Measurements from ENCODE around the gene ST6GALNAC3.

Gene ST6GALNAC3

GRCh38 chr1:76430531-76430930 is 356.0 kb downstream of the ST6GALNAC3 start:
- no peak for DNase-seq (ENCODE audit: low read depth)

- no peak for DNase-seq (ENCODE audit: low read depth)
These were observed 359.0 kb downstream of the ST6GALNAC3 start for GRCh38 chr1:76433526-76433925.

- DNase-seq (ENCODE audit: low read depth) = no peak
These were observed 368.7 kb downstream of the ST6GALNAC3 start for GRCh38 chr1:76443217-76443616.

GRCh38 chr1:76444773-76445172 is 370.2 kb downstream of the ST6GALNAC3 start:
- no peak for DNase-seq (ENCODE audit: low read depth)

- DNase-seq (ENCODE audit: low read depth) = no peak
These were observed 375.7 kb downstream of the ST6GALNAC3 start for GRCh38 chr1:76450229-76450628.

GRCh38 chr1:76463278-76463677 is 388.7 kb downstream of the ST6GALNAC3 start:
- DNase-seq (ENCODE audit: low read depth) = no peak

- no peak for DNase-seq (ENCODE audit: low read depth)
These were observed 389.3 kb downstream of the ST6GALNAC3 start for GRCh38 chr1:76463849-76464248.

GRCh38 chr1:76465030-76465429 is 390.5 kb downstream of the ST6GALNAC3 start:
- no peak for DNase-seq (ENCODE audit: low read depth)

- no peak for DNase-seq (ENCODE audit: low read depth)
These were observed 395.6 kb downstream of the ST6GALNAC3 start for GRCh38 chr1:76470166-76470565.

- no peak for DNase-seq (ENCODE audit: low read depth)
These were observed 397.0 kb downstream of the ST6GALNAC3 start for GRCh38 chr1:76471536-76471935.

- no peak for DNase-seq (ENCODE audit: low read depth)
These were observed 399.0 kb downstream of the ST6GALNAC3 start for GRCh38 chr1:76473591-76473990.

GRCh38 chr1:76474922-76475321 is 400.4 kb downstream of the ST6GALNAC3 start:
- DNase-seq (ENCODE audit: low read depth) = no peak

- DNase-seq (ENCODE audit: low read depth) = no peak
These were observed 402.6 kb downstream of the ST6GALNAC3 start for GRCh38 chr1:76477156-76477555.

GRCh38 chr1:76480827-76481226 is 406.3 kb downstream of the ST6GALNAC3 start:
- DNase-seq (ENCODE audit: low read depth) = no peak

- no peak for DNase-seq (ENCODE audit: low read depth)
These were observed 407.1 kb downstream of the ST6GALNAC3 start for GRCh38 chr1:76481672-76482071.

- DNase-seq (ENCODE audit: low read depth) = no peak
These were observed 407.7 kb downstream of the ST6GALNAC3 start for GRCh38 chr1:76482272-76482671.

- no peak for DNase-seq (ENCODE audit: low read depth)
These were observed 417.2 kb downstream of the ST6GALNAC3 start for GRCh38 chr1:76491737-76492136.

GRCh38 chr1:76492752-76493430 is 418.3 kb downstream of the ST6GALNAC3 start:
- no peak for DNase-seq (ENCODE audit: low read depth)

GRCh38 chr1:76494807-76495206 is 420.3 kb downstream of the ST6GALNAC3 start:
- DNase-seq (ENCODE audit: low read depth) = no peak

GRCh38 chr1:76496871-76497270 is 422.3 kb downstream of the ST6GALNAC3 start:
- no peak for DNase-seq (ENCODE audit: low read depth)

- DNase-seq (ENCODE audit: low read depth) = no peak
These were observed 425.6 kb downstream of the ST6GALNAC3 start for GRCh38 chr1:76500116-76500515.

GRCh38 chr1:76501136-76501535 is 426.6 kb downstream of the ST6GALNAC3 start:
- no peak for DNase-seq (ENCODE audit: low read depth)

- DNase-seq (ENCODE audit: low read depth) = no peak
These were observed 427.2 kb downstream of the ST6GALNAC3 start for GRCh38 chr1:76501586-76502219.

GRCh38 chr1:76503100-76503499 is 428.6 kb downstream of the ST6GALNAC3 start:
- no peak for DNase-seq (ENCODE audit: low read depth)
